NCI-H2081 treated with DMSO at 0.1 percent for 48 hours (cell line): ENCODE measurements around the gene ROPN1.
"Not testable (repeated sequence)": the region's sequence is repeated elsewhere in the genome, so short reads cannot be mapped to it uniquely, and the experiment has no call there.

ENCODE experiments used
- DNase-seq: peaks from one replicate; lab custom pipeline; 2025; lab: John Stamatoyannopoulos, UW

ROPN1 gene

DNA sequence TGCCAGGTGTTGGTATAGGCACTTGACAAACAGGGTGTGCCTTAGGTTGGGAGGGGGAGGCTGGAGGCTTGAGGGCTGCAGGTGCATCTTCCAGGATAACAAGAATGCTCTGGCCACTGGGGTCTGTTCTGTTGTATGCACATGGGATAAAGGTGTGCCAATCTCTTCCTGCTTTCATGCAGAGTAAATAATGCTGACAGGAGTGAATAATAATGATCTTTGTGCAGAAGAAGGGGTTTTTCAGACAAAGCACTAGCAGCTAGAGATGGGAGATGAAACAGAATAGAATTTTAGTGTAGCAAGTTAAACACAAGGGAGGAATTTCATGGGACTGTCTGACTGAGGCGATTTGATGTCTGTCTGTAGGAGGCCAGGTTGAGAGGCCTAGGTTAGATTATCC is 1.9 kb upstream of the ROPN1 start:
- DNase-seq: no peak

DNA sequence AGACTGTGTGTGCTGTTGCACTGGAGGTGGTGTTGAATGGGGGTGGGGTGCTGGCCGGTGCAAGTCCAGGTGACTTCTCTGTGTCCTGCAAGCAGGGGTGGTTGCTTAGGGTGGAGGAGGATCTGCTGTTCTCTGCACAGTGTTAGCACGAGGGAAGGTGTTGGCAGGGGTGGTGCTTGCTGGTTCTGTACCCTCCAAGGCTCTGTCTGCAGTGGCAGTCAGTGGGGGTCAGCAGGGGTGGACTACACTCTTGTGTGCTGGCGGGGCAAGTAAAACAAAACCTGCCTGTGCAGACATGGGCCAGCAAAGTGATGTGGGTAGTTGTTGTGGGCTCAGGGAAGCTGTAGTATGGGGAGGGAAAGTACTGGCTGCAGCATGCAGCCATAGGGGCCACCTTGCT is 5.5 kb downstream of the ROPN1 start:
- no peak for DNase-seq

DNA sequence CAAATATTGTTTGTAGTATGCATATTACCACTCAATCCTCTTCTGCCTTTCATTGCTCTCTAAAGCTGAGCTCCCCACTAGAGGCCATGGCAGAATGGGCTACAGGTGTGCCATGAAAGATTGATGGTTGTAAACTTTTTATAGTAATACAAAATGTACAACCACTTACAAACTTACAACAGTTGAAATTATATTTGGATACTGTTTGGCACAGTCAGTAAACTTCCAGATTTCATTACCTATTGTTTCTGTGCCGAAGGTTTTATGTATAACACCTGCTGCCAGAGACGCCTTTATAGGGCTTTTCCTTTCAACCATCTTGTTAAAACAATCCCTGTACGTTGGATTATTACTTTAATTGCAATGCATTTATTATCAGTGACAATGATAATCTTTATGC is 7.0 kb downstream of the ROPN1 start:
- no peak for DNase-seq

- no peak for DNase-seq
Observed at GRCh38 chr3:123984350-123984749, 7.6 kb downstream of the ROPN1 start.

GRCh38 chr3:123981317-123981716 is 10.6 kb downstream of the ROPN1 start:
- DNase-seq: not testable (repeated sequence)

DNA sequence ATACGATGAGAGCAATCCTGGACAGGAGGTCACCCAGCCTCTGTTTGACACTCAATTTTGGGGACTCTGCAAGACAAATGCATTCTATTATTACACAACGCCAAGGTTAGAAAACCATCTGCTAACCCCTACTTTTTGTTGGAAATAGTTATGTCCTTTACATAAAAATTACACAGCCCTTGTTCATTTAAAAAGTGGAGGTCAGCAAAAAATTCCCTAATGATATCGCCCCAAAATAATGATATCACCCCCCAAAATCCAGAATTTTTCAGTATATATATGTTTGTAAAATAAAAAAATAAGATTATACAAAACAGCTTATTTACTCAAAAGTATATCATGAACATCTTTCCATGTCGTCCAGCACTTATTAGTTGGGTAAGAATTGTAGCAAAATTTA is 11.4 kb downstream of the ROPN1 start:
- DNase-seq: no peak

- DNase-seq: not testable (repeated sequence)
Observed at GRCh38 chr3:123979525-123980501, 12.1 kb downstream of the ROPN1 start.

DNA sequence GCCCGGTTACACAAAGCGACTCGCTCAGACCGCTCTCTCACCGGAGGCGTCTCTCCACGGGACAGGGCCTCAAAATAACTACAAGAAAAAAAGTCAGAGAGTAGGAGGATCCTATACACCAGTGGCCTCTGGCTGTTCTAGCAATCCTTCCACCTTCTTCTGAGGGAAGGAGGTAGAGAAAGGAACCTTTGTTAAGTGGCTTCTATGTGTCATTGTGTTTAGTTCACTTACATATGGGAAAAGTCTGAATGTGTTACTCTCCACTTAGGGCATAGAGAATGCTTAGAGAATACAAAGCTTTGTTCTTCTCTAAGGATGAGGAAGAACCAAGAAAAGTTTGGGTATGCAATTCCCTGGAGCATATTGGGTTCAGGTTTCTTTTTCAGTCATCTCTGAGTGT is 15.0 kb downstream of the ROPN1 start:
- not testable (repeated sequence) for DNase-seq

- not testable (repeated sequence) for DNase-seq
Observed at GRCh38 chr3:123976181-123976898, 15.6 kb downstream of the ROPN1 start.

- DNase-seq: not testable (repeated sequence)
Observed at GRCh38 chr3:123975030-123975429, 16.9 kb downstream of the ROPN1 start.

GRCh38 chr3:123971406-123971805 is 20.5 kb downstream of the ROPN1 start:
- DNase-seq: no peak

DNA sequence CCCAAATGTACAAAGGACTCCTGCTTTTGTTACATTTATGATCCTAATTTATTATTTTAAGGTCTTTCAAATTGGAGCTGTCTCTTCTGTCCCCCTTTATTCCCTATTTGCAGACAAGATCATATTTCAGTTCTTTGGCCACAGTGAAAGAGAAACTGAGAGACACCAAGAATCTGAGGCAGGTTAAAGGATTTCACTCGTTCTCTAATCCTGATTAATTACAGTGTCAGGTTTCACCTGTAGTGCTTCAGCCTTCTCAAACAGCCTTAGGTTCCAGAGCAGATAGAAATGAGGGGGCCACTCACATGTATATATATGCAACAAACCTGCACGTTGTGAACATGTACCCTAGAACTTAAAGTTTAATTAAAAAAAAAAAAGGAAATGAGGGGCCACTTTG is 24.7 kb downstream of the ROPN1 start:
- not testable (repeated sequence) for DNase-seq

GRCh38 chr3:123966799-123967198 is 25.1 kb downstream of the ROPN1 start:
- not testable (repeated sequence) for DNase-seq

- DNase-seq: not testable (repeated sequence)
Observed at GRCh38 chr3:123964793-123965192, 27.1 kb downstream of the ROPN1 start.

DNA sequence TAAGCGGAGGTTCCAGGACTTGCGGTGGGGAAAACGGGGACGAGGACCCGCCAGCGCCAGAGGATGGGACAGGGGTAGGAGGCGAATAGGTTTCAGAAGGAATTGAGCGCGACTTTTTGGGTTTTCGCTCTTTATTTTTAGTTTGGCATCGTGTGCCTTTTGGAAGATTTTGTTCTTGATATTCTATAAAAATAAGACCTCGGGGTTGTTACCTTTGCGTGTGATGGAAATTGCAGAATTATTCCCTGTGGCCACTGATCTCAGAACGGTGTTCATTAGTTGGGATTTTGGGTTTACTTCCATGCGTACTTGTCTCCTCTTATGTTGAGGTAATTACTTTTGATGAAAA is 30.4 kb downstream of the ROPN1 start:
- DNase-seq: no peak

- peak; percentile 94 for DNase-seq
Observed at GRCh38 chr3:123960781-123961507, 31.0 kb downstream of the ROPN1 start, which contains the start of gene CCDC14. Gene CCDC14 (minus strand): TSS chr3:123961229. CDS start chr3:123961173, 56 bp downstream.

- no peak for DNase-seq
Observed at GRCh38 chr3:123953735-123954134, 38.2 kb downstream of the ROPN1 start.

DNA sequence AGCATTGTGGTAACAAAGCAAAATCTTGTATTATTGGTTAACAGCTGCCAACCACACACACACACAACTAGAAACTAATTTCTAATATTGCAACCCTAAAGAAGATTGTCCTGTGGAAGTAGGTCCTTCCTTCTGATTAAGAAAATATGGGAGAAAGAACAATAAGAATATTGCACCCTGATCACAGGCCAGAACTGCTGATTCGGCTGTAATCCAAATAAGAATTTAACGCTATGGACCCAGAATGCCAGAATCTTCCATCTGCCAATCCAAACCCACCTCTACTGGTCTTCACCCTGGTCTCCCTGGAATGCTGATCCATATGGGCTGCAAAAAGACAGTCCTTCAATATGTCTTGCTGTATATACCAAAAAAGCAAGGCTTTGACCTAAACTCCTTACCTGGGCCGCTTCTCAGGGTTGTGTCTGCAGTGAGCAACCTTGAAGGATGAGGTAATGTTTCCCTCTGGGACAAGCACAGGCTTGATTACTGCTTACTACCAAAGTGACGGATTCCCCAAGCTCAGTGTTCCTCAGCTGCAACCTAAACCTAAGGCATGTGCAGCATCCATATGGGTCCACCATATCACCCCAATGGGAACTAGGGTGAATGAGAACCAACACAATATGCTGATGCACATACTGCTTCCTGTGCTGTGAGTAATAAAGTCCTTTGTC is 38.9 kb downstream of the ROPN1 start:
- DNase-seq: no peak

- DNase-seq: peak; percentile 21
Observed at GRCh38 chr3:123951522-123952447, 40.1 kb downstream of the ROPN1 start.

DNA sequence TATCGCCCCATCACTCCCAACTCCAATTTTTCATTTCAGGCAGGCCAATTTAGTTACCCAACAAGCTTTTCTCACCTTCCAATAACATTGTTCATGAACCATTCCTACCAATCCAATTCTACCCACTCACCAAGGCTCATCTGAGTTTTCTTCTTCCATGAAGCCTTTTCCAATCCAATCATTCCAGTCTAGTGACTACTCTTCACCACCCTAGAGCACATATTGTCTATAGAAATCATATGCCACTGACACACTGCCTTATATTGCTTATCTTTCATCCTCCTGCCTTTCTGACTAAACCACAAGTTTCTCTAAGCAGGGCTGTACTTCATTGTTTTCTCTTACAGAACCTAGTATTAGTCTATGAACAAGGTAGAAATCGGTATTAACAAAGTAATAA is 42.3 kb downstream of the ROPN1 start:
- no peak for DNase-seq

- no peak for DNase-seq
Observed at GRCh38 chr3:123948449-123948848, 43.5 kb downstream of the ROPN1 start.
